NCI-H1417 (cell line): ENCODE results near the gene PMCH.
A peak's percentile ranks its signal among the peaks of the same experiment; 100 is the strongest.
"Not testable (repeated sequence)": the region's sequence is repeated elsewhere in the genome, so short reads cannot be mapped to it uniquely, and the experiment has no call there.

ENCODE experiments used
- DNase-seq, 3 experiments: peaks; one replicate each; lab custom pipeline; 2025; lab: John Stamatoyannopoulos, UW

Gene PMCH

GRCh38 chr12:102197789-102198188, at the start of gene PMCH:
Gene PMCH, minus strand, starts transcription at chr12:102197833. Its CDS starts 63 bp downstream, at chr12:102197770.
- DNase-seq = no peak

- DNase-seq = not testable (repeated sequence)
Observed at GRCh38 chr12:102240859-102241258, 43.2 kb upstream of the PMCH start.

- DNase-seq = no peak
Observed at GRCh38 chr12:102234599-102234998, 37.0 kb upstream of the PMCH start.

GRCh38 chr12:102232446-102232845, 34.8 kb upstream of the PMCH start:
- DNase-seq = no peak

DNA sequence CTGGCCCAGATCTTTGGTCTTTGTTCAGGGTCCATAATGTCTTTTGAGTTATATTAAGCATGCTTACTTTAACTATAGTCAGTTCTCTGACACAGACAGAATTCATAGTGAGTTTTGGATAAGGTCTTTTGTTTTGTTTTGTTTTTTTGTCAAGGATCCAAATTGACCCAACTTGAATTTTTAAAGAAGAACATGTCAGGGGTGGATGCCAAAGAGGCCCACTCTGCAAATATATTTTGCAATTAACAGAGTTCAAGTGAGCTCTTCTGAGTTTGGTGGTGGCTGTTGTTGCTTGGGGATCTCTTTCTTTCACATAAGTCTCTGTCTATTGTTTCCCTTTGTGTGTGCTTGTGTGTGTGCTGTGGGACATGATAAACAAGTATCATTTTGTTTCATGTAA, 34.4 kb upstream of the PMCH start:
- no peak for DNase-seq

GRCh38 chr12:102227954-102228353, 30.3 kb upstream of the PMCH start:
- DNase-seq = no peak

DNA sequence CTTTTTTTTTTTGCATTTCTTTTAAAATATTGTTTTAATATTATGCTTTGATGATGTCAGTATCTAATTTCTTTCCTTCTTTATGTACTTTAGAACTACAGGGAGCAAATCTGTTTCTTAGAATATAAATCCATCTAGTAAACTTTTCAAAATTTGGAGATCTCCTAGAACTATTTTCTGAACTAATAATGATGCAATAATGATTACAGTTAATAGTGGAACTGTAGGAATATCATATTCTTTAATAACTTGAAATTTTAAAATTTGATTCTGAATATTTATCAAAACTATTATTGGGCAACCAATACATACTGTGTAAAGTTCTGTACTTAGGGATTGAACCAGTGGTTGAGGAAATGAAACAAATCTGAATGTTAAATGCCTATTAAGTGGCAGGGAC, 23.1 kb upstream of the PMCH start:
- DNase-seq = no peak

DNA sequence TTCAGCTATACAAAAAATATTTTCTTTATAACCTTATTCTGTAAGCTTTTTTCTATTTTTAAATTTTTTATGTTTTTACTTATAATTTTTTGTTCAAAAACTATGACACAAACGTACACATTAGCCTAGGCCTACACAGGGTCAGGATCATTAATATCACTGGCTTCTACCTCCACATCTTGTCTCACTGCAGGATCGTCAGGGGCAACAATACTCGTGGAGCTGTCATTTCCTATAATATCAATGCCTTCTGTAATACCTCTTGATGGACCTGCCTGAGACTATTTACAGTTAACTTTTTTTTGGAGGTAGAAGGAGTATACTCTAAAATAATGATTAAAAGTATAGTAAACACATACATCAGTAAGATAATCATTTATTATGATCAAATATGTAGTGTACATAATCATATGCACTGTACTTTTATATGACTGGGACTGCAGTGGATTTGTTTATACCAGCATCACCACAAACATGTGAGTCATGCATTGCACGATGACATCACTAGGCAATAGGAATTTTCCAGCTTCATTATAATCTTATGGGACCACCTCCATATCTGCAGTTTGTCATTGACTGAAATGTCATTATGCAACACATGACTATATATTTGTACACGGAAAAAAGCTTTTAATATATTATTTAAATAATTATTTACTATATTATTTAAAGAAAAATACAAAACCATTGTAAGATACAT, 18.5 kb upstream of the PMCH start:
- peak in 1 of 3 experiments; percentile 23 for DNase-seq

- DNase-seq = no peak
Observed at GRCh38 chr12:102204025-102204424, 6.4 kb upstream of the PMCH start.

DNA sequence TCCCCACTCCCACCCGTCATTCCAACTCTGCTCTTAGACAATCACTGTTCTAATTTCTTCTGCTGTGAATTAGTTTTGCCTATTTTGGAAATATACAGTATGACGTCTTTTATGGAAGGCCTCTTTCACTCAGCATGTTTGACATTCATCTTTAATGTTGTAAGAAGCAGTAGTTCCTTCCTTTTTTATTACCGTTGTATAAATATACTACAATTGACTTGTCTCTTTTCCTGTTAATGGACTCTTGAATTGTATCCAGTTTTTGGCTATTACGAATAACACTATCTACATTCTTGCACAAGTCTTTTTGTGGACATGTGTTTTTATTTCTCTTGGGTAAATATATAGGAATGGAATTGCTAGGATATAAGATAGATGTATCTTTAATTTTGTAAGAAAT, 4.9 kb upstream of the PMCH start:
- no peak for DNase-seq

DNA sequence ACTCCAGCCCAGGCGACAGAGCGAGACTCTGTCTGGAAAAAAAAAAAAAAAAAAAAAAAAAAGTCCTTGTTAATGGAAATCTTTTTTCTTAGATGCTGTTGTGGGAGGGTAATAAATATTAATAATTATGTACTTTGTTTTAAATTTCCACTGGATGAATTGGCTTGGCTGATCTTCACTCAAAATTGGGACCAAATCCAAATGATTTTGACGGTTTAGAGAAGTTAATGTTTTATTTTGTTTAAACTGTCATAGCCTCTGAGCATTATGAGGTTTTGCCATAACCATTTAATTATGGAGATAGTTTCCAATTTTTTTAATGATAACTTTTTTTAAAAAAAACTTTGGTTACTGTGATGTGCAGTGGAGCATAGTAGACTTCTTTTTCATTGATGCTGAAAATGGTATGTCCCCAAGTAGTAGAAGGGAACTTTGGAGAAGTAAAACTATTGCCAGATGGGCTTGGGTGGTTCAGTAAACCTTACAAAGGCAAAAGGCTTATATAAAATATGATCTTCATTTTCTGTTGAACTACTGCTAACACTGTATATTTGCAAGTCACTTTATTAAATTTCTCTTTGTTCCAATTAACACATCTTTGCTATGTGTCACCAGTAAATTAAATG, 3.9 kb upstream of the PMCH start:
- no peak for DNase-seq

DNA sequence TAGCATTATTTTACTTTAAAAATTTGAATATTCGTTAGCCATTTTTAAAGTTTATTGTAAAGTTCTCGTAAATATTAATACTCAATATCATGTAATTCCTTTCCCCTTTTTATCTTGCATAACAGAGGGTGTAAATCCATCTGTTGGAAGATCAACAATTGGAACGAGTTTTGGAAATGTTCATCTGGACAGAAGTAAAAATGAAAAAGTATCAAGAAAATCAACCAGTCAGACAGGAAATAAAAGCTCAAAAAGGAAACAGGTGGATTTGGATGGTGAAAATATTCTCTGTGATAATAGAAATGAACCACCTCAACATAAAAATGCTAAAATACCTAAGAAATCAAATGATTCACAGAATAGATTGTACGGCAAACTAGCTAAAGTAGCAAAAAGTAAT, 1.8 kb downstream of the PMCH start:
- DNase-seq = no peak

DNA sequence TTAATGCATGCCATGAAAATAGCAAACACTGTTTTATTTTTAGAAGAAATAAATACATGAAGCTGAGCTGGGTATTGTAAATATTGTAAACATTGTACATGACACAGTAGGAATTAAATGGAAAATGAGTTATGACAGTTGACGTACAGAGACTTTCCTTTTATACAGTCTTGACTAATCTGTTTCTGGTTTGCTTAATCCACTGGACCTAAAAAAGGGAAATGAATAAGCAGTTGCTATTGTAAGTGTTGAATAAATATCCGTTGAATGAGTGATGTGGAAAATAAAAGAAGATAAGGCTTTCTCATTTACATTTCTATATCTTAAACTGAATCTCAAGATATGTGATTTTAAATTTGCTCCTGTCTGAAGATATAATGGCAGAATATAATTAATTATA, 15.0 kb downstream of the PMCH start:
- peak in 1 of 3 experiments; percentile 39 for DNase-seq

GRCh38 chr12:102174761-102175160, 22.9 kb downstream of the PMCH start:
- no peak for DNase-seq

DNA sequence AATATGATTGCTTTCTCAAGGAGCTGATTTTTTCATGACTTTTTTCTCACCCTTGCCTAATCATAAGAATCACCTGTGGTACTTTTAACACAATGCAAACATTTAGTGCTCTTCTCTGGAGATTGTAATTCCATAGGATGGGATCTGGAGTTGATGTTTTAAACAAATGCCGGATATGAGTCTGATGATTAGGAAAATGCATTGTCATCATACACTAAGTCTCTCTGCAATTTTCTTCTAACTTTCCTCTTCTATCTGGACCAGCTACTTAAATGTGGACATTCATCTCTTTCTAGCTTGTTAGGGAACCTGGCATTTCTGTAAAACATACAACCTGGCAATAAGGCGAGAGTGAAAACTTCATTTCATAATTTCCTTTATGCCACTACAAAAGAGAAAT, 23.5 kb downstream of the PMCH start:
- no peak for DNase-seq

- no peak for DNase-seq
Observed at GRCh38 chr12:102172436-102172835, 25.2 kb downstream of the PMCH start.

DNA sequence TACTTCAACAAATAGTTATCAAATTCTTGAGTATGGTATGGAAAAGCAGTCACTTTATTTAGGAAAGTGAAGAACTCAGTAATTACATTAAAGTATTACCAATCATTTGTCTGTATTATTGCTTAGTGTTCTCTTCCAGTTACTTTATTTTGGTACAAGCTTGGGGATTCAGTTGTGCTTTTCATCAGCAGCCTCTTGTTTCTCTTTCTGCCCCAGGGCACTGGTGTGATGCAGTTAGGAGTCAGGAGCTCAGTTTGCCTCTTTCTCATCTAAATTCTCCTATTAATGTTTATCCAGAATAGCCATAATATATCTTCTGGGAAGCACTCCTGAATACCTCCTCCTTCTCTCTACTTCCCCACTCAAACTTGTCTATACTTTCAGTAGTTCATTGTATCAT, 25.7 kb downstream of the PMCH start:
- DNase-seq = no peak

GRCh38 chr12:102169922-102170621, 27.6 kb downstream of the PMCH start:
- peak; percentile 14 to 46 (median 31) for DNase-seq

- no peak for DNase-seq
Observed at GRCh38 chr12:102167821-102168604, 29.6 kb downstream of the PMCH start.

- no peak for DNase-seq
Observed at GRCh38 chr12:102163383-102163782, 34.2 kb downstream of the PMCH start.

DNA sequence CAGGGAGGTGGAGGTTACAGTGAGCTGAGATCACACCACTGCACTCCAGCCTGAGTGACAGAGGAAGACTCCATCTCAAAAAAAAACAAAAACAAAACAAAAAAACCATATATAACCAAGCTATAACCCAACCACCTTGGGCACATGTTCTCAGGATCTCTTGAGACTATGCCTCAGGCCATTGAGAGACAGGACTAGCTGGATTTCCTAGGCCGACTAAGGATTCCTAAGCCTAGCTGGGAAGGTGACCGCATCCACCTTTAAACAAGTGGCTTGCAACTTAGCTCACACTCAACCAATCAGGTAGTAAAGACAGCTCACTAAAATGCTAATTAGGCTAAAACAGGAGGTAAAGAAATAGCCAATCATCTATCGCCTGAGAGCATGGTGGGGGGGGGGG, 42.4 kb downstream of the PMCH start:
- not testable (repeated sequence) for DNase-seq

DNA sequence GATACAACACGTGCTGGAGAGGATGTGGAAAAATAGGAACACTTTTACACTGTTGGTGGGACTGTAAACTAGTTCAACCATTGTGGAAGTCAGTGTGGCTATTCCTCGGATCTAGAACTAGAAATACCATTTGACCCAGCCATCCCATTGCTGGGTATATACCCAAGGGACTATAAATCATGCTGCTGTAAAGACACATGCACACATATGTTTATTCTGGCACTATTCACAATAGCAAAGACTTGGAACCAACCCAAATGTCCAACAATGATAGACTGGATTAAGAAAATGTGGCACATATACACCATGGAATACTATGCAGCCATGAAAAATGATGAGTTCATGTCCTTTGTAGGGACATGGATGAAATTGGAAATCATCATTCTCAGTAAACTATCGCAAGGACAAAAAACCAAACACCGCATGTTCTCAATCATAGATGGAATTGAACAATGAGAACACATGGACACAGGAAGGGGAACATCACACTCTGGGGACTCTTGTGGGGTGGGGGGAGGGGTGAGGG, 50.5 kb downstream of the PMCH start:
- DNase-seq = not testable (repeated sequence)
